HG03159 (cell line): ENCODE results near the gene ZFHX3.

Source experiments
- ATAC-seq: cut with Tn5 transposase; IDR thresholded peaks from one replicate; pipeline ENCODE4 v1.9.1; 2021; ENCODE audit warnings: mild to moderate bottlenecking, moderate library complexity; ENCODE audit not compliant: unreplicated experiment

ZFHX3 gene

GRCh38 chr16:72936408-72936807 lies 111.5 kb downstream of the ZFHX3 start:
- ATAC-seq: no peak

- no peak for ATAC-seq
These were observed 112.0 kb downstream of the ZFHX3 start for GRCh38 chr16:72935896-72936295.

DNA sequence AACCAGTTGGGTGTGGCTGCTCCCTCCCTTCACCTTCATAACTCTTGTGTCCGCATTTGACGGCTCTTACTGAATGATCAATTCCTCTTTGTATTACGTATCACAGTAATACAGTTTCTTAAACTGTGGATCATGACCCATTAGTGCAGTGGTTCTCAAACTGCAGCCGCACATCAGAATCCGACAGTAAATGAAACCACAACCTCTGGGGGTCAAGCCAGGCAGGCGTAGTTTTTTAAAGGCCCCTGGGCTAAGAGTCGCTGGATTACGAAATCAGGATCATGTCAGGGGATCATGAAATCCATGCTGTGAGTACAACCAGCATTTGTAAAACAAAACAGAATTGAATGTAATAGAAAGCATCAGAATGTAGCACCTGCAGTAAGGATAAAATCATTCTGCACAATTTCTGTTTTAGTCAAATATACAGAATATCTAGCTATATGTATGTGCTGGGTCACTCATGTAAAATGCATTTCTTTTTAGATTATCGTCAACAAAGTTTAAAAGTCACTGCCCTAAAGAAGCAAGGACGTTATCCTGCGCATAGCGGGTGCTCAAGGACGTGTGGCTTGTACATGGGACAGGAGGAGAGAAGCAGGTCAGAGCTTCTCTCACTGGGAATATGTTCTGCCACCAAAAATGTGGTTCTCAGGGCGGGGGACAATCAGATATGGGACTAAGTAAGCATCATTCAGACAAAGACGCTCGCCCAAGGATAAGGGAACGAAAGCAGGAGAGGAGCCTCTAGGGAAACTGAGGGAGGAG lies 113.1 kb downstream of the ZFHX3 start:
- ATAC-seq: no peak

DNA sequence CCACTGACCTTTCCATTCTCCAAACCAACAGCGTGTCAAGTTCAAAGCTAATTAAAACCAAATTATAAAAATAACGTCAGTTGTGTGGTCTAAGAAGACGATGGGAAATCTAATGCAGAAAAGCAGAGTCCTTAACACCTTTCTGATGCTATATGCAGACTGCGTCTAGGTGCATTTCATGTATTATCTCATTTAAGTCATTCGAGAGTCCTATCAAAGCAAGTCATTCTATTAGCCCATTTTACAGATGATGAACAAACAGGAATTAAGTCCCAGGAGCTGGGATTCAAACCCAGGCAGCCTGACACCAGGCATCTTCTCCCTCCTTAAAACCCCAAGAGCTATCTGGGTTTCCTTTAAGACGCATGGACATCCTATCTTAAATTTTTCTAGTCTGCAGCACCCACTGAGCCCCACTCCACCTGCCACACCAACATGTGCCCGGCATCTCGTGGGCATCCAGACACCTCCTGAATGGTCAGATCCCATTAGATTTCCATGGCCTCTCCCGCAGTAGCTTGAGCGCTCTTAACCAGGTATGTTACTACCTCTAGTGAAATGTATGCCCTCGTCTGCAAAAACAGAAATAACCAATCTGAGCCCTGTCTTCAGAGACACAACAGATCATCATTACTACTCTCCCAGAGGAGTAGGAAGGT lies 115.1 kb downstream of the ZFHX3 start:
- ATAC-seq: no peak

- ATAC-seq: no peak
These were observed 115.9 kb downstream of the ZFHX3 start for GRCh38 chr16:72932050-72932449.

- ATAC-seq: no peak
These were observed 117.5 kb downstream of the ZFHX3 start for GRCh38 chr16:72930396-72930795.

- no peak for ATAC-seq
These were observed 119.6 kb downstream of the ZFHX3 start for GRCh38 chr16:72928090-72928981.

- no peak for ATAC-seq
These were observed 120.5 kb downstream of the ZFHX3 start for GRCh38 chr16:72927199-72928089.

GRCh38 chr16:72926177-72927070 lies 121.5 kb downstream of the ZFHX3 start:
- no peak for ATAC-seq

DNA sequence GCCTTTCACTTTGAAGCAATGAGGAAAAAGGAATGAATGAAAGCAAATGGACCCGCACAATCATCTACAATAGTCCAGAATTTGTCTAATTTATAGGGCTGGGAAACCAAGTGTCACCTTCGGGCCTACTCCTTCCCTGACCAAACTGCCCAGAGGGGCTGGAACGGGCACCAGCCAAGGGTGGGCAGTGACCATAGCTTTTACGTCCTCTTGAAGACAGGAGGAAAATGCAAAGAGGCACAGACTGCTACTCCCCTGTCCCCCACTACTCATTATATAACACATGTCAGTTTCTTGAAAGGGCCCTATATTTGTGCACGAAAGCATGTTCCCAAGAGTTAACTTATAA lies 122.3 kb downstream of the ZFHX3 start:
- ATAC-seq: no peak

DNA sequence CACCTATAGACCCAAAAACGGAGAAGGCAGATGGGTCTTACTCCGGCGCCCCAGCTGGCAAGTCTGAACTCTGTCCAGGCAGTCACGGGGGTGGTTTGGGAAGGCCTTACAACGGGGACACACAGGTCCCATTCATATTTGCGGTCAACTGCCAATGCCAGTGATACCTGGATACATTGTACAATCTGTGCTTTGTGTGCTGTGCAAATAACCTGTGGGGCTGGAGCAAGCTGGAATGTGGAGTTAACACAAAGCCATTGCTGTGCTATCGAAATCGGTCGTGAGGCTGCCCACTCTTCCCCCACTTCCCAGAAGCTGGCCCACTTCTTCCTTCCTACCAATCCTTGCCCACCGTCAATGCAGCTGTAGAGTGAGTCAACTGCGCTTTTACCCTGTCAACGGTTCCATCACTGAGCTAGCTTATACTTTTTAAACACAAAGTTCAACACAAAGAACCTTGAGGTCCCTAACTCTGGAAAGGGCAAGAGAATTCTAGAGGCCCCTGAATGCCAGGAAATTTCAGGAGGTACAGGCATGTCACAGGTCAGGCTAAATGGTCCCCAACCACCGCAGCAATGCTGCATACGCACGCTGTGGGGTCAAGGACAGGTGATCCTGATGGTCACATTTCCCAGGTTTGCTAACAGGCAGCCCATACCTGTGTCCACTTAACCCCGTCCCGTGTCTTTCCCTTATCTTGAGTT lies 122.8 kb downstream of the ZFHX3 start:
- ATAC-seq: no peak

DNA sequence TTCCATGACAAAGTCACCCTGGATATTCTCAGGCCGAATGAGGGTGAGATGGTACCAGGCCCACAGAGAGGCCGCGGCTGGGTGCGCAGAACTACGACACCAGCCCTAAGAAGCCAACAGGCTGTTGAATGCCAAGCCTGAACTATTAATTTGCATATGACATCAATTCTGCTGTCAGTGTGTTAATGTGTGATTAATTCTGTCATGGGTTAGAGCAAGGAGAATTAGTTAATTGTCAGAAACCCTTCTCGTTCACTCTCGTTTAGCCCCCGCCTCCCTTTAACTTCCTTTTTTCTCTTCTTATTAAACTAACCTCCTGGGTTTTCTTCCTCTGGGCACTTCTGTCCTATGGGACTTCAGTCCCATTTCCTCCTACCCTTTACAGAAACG lies 123.4 kb downstream of the ZFHX3 start:
- ATAC-seq: no peak

DNA sequence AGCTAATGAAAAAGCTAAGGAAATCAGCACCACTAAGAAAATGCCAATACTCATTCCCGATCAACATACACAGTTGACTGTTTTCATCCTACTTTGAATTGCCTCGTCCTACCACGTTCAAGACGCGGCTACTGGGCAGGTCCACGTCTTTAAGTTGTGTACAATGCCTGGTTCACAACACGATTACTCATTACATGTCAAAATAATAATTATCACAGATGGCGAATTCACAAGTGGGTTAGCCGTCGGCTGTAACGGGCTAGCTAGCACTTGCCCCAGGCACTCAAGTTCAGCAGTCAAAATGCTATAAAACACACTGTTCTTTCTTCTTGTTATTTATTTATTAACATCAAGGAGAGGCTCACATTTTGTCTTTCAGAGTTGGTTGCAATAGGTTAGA lies 124.2 kb downstream of the ZFHX3 start:
- ATAC-seq: no peak

DNA sequence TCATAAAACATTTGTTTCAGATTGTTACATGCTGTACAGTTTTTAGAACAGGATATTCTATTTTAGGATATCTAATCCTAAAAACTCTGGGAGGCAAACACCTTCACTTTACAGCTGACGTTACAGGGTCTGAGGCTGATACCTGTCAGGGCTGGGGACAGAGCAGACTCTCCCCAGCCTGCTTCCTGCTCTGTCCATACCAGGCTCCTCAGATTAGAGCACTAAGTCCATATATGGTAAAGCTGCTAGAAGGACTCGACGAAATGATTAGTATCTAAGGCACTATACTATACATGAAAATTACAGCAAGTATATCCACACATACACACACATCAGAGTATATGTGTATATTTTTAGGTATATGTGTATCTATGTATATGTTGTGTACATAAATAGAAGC lies 125.2 kb downstream of the ZFHX3 start:
- ATAC-seq: no peak

DNA sequence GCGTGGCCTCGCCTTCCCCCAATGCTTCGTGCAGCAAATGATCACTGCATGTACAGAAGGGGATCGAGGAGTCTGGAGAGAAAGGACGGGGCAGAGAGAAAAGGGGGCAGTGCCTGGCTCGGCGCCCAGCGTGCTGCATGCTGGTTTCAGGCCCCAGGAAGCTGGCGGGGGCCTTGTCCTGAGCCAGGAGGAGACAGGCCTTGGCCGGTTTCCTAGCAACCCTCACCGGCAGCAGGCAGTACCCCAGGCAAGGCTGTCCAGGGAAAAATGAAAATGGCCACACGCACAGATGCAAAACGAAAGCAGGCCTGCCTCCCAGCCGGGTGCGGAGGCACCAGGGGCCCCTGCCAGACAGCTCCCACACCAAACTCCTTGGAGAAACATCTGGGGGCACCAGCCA lies 126.3 kb downstream of the ZFHX3 start:
- no peak for ATAC-seq

DNA sequence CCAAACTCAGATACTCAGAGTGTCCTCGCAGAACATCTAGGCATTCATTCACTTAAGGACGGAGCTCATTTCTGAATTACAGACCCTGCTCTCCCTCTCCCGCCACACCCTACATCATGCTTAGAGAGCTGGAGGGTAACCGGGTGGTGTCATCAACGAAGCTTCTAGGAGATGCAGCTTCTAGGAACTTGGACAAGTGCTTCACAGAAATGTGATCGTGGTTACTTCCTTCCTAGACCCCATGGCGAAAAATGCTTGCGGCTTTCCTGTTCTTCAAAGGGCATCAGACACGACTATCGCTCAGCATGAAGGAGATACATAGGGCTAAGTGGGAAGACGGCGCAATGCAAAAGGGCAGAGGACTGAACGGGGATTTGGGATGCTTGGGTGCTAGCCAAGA lies 126.8 kb downstream of the ZFHX3 start:
- no peak for ATAC-seq

DNA sequence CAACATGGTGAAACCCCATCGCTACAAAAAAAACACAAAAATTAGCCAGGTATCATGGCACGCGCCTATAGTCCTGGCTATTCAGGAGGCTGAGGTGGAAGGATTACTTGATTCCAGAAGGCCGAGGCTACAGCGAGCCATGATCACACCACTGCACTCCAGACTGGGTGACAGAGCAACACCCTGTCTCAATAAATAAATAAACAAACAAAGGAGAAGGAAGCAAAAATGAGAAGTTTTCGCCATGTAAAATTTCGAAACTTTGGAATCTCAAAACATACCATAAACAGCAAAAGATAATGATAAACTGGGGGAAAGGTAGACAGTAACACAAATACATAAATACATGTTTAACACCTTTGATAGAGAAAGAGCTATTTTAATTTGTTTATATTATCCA lies 130.9 kb downstream of the ZFHX3 start:
- ATAC-seq: no peak

GRCh38 chr16:72915331-72915730 lies 132.6 kb downstream of the ZFHX3 start:
- no peak for ATAC-seq

DNA sequence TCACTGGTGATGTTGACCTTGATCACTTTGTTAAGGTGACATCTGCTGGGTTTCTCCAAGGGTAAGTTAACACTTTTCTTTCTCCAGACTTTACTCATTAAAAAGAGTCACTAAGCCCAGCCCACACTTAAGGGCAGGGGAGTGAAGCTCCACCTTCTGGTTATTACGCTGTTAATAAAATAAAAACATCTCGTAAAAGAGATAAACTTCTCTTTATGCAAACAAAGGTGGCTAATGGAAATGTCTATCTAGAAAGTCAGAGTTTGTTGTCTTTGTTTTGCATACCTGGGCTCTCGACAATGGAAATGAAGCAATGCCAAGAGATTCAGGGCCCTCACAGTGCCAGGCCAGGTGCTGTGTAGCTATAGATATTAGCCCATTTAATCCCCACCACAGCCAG lies 134.4 kb downstream of the ZFHX3 start:
- no peak for ATAC-seq
